Loucy (cell line): Measurements from ENCODE around the gene INPP5F.

ENCODE experiments used
- H2AFZ ChIP-seq: fragments of 200-600 bp; sonication (generic); 2 replicates; pipeline ENCODE4 v1.6.0; 2016; ENCODE audit warnings: antibody characterized with exemption, mild to moderate bottlenecking, low read length, moderate library complexity
- H3F3A ChIP-seq: fragments of 200-600 bp; 2 replicates; pipeline ENCODE4 v1.6.0; 2016; ENCODE audit warnings: antibody characterized with exemption, low read depth, mild to moderate bottlenecking
- H3K27me3 ChIP-seq: fragments of 200-600 bp; sonication (generic); 2 replicates; pipeline ENCODE4 v1.6.1; 2014; ENCODE audit warnings: low read length, mild to moderate bottlenecking; ENCODE audit not compliant: insufficient read depth, poor library complexity, severe bottlenecking
- H3K36me3 ChIP-seq: fragments of 200-600 bp; sonication (generic); 2 replicates; pipeline ENCODE4 v1.6.1; 2016; ENCODE audit warnings: low read length; ENCODE audit not compliant: insufficient read depth
- H3K4me1 ChIP-seq: fragments of 200-600 bp; sonication (generic); 2 replicates; pipeline ENCODE4 v1.5.1; 2014; ENCODE audit warnings: low read length, mild to moderate bottlenecking; ENCODE audit not compliant: insufficient read depth, poor library complexity, severe bottlenecking
- H3K4me2 ChIP-seq: fragments of 200-600 bp; sonication (generic); 2 replicates; pipeline ENCODE4 v1.6.0; 2014; ENCODE audit warnings: antibody characterized with exemption, low read length, low read depth, mild to moderate bottlenecking; ENCODE audit not compliant: poor library complexity, severe bottlenecking
- H3K4me3 ChIP-seq: fragments of 200-600 bp; sonication (generic); 2 replicates; pipeline ENCODE4 v1.5.1; 2014; ENCODE audit warnings: low read length, mild to moderate bottlenecking, mixed read lengths; ENCODE audit not compliant: poor library complexity, severe bottlenecking
- H3K79me2 ChIP-seq: fragments of 200-600 bp; sonication (generic); 2 replicates; pipeline ENCODE4 v1.6.1; 2014; ENCODE audit warnings: low read length; ENCODE audit not compliant: insufficient read depth
- H3K9ac ChIP-seq: fragments of 200-600 bp; sonication (generic); 2 replicates; pipeline ENCODE4 v1.6.0; 2014; ENCODE audit warnings: mild to moderate bottlenecking, low read depth, low read length, moderate library complexity; ENCODE audit not compliant: poor library complexity, severe bottlenecking
- H3K9me2 ChIP-seq: fragments of 200-600 bp; sonication (generic); replicated peaks from 2 replicates; pipeline ENCODE4 v1.6.1; 2016; ENCODE audit warnings: low read depth, low read length, mixed read lengths
- H3K9me3 ChIP-seq: fragments of 200-600 bp; sonication (generic); 2 replicates; pipeline ENCODE4 v1.6.1; 2014; ENCODE audit warnings: mild to moderate bottlenecking, antibody characterized with exemption, low read length, low read depth; ENCODE audit not compliant: insufficient read depth
- H4K20me1 ChIP-seq: fragments of 200-600 bp; sonication (generic); 2 replicates; pipeline ENCODE4 v1.6.0; 2014; ENCODE audit warnings: antibody characterized with exemption, low read length, mild to moderate bottlenecking; ENCODE audit not compliant: insufficient read depth, poor library complexity, severe bottlenecking
- CTCF ChIP-seq: fragments of 200-600 bp; sonication (generic); conservative IDR thresholded peaks from 2 replicates; pipeline ENCODE4 v1.5.1; 2014; ENCODE audit warnings: mild to moderate bottlenecking, antibody characterized with exemption, low read length
- EZH2phosphoT487 ChIP-seq: fragments of 200-600 bp; IDR thresholded peaks from 2 replicates; pipeline ENCODE4 v1.6.1; 2018; ENCODE audit warnings: antibody characterized with exemption, mild to moderate bottlenecking, moderate library complexity, borderline replicate concordance

INPP5F gene

GRCh38 chr10:119807960-119808697 is 82.3 kb downstream of the INPP5F start:
- no peak for TF ChIP-seq EZH2phosphoT487
- TF ChIP-seq CTCF: no peak
- no peaks in the 10 kb centered on the region for H3F3A ChIP-seq
- no peaks in the 10 kb centered on the region; the same call in 1 of the 2 replicates for H3K36me3 ChIP-seq
- no peaks in the 10 kb centered on the region for H3K9me3 ChIP-seq
- H3K79me2 ChIP-seq: no peaks in the 10 kb centered on the region
- peaks cover 10% of the 10 kb centered on the region for H3K4me1 ChIP-seq
- H3K9ac ChIP-seq: no peak overlapping the region
- H3K4me2 ChIP-seq: peak overlapping the region; percentile 33
- no peaks in the 10 kb centered on the region for H3K9me2 ChIP-seq
- H3K27me3 ChIP-seq: no peaks in the 10 kb centered on the region
- H2AFZ ChIP-seq: no peak overlapping the region
- no peak overlapping the region for H3K4me3 ChIP-seq
- H4K20me1 ChIP-seq: no peaks in the 10 kb centered on the region

- H3K9ac ChIP-seq: no peak overlapping the region
- no peak overlapping the region for H3K4me2 ChIP-seq
- H3K9me3 ChIP-seq: no peaks in the 10 kb centered on the region
- H3K4me1 ChIP-seq: peaks cover 10% of the 10 kb centered on the region
- H4K20me1 ChIP-seq: no peaks in the 10 kb centered on the region
- no peak overlapping the region for H2AFZ ChIP-seq
- H3K9me2 ChIP-seq: no peaks in the 10 kb centered on the region
- no peak overlapping the region for H3K4me3 ChIP-seq
- TF ChIP-seq EZH2phosphoT487 (no peak), CTCF (no peak)
- no peaks in the 10 kb centered on the region for H3K36me3 ChIP-seq
- H3K27me3 ChIP-seq: no peaks in the 10 kb centered on the region
- no peaks in the 10 kb centered on the region for H3K79me2 ChIP-seq
- no peaks in the 10 kb centered on the region for H3F3A ChIP-seq
Observed at GRCh38 chr10:119811122-119811521, 85.3 kb downstream of the INPP5F start.

GRCh38 chr10:119812684-119813083 is 86.8 kb downstream of the INPP5F start:
- H4K20me1 ChIP-seq: no peaks in the 10 kb centered on the region
- H3K27me3 ChIP-seq: no peaks in the 10 kb centered on the region
- H3K36me3 ChIP-seq: no peaks in the 10 kb centered on the region
- H2AFZ ChIP-seq: no peak overlapping the region
- no peaks in the 10 kb centered on the region for H3F3A ChIP-seq
- no peak overlapping the region for H3K4me2 ChIP-seq
- H3K9me2 ChIP-seq: no peaks in the 10 kb centered on the region
- peaks cover 5% of the 10 kb centered on the region for H3K4me1 ChIP-seq
- TF ChIP-seq CTCF (no peak), EZH2phosphoT487 (no peak)
- no peak overlapping the region for H3K9ac ChIP-seq
- no peak overlapping the region for H3K4me3 ChIP-seq
- no peaks in the 10 kb centered on the region for H3K9me3 ChIP-seq
- H3K79me2 ChIP-seq: no peaks in the 10 kb centered on the region
